Endothelial cell of umbilical vein (primary cell): Measurements from ENCODE around the gene MAPKBP1.

Experiments
- CTCF ChIP-seq, 2 donors: IDR thresholded peaks; 1 replicate in 1 of 2; 2 replicates in 1 of 2; pipeline ENCODE4 v1.5.1; 2011; ENCODE audit warnings: low read length in 2 of 2, mild to moderate bottlenecking in 2 of 2, moderate library complexity in 2 of 2, control low read depth in 1 of 2, inconsistent platforms in 1 of 2, low read depth in 1 of 2; ENCODE audit not compliant: insufficient read depth in 1 of 2; ENCODE audit errors: extremely low read depth in 1 of 2
- FOS ChIP-seq: IDR thresholded peaks from 2 replicates; pipeline ENCODE4 v1.6.1; 2011; ENCODE audit warnings: mild to moderate bottlenecking, low read length, moderate library complexity, borderline replicate concordance; ENCODE audit not compliant: insufficient read depth
- POLR2A ChIP-seq: IDR thresholded peaks from 2 replicates; pipeline ENCODE4 v1.6.1; 2012; ENCODE audit warnings: low read depth, mild to moderate bottlenecking, control low read depth, low read length
- POLR2AphosphoS5 ChIP-seq: IDR thresholded peaks from 2 replicates; pipeline ENCODE4 v1.6.1; 2012; ENCODE audit warnings: low read depth, mild to moderate bottlenecking, control low read depth, low read length, moderate library complexity; ENCODE audit not compliant: insufficient read depth

GRCh38 chr15:41866263-41866703, 92.0 kb downstream of the MAPKBP1 start:
- no peak for TF ChIP-seq CTCF (IDR thresholded peaks at IDR 0.05; ENCODE audit: extremely low read depth in 1 of 2, insufficient read depth in 1 of 2, low read depth in 1 of 2, low read length in 2 of 2)
- TF ChIP-seq POLR2A = no peak
- TF ChIP-seq FOS = no peak
- TF ChIP-seq POLR2AphosphoS5 = no peak
